ENCODE results near the gene PREX1. TPM values are rescaled to one million over a fixed set of nuclear protein-coding genes. Genes with fewer than 3 reads are reported as not detected.

PREX1 gene
- total and polyA plus RNA-seq, 2 donors (not counting 1 experiment from before 2014, with no cell fraction given) = 1.0 to 3.1 TPM

DNA sequence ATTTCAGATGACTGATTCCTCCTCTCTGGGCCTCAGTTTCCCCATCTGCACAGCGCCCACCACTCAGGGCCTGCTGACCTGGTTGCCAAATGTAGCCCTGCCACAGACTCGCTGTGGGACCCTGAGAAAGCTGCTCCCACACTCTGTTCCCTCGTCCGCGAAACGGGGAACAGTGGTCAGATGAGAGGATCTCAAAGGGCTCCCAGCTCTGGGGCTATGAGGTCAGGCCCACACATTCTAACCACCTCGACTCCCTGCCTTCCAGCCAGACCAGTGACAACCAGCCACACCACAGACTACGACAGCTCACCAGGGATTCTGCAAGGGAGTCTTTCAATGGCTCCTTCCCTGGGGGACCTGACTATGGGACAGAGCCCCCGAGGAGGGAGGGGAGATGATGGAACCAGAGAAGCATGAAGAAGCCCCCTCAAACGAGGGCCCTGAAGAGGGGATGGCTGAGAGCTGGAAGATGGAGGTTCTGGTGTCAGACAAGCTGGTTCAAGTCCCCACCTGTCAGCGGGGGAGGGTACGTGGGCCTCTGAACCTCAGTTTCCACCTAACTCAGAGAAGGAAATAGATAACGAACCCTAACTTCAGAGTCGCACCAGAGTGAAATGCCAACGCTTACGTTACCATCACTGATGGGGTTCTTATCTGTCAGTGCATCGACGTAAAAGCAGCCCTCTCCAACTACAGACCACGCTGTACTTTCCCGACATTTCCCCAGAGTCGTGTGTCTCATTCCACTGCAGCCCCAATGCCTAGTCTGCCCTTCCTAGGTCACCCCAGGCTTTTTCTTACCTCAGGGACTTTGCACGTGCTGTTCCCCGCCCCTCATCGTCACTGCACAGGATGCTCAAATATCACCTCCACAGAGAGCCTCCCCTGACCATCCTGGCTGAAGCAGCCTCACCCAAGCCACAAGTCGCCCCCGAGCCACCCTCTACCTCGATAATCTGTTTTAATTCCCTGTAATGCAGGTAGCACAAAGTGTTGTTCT is 60.5 kb downstream of the PREX1 start:
- H3K4me3 ChIP-seq (replicated peaks in 1 of 4; ENCODE audit: control extremely low read depth in 1 of 4, insufficient read depth in 1 of 4, low read depth in 3 of 4, low read length in 4 of 4) = no peak overlapping the region
- no peaks in the 10 kb centered on the region for H3K9me3 ChIP-seq (ENCODE audit: control insufficient read depth, insufficient read depth, low read depth, low read length)
- no peaks in the 10 kb centered on the region for H3K27me3 ChIP-seq (ENCODE audit: control insufficient read depth, insufficient read depth, low read length)
- no peak overlapping the region for H3K4me2 ChIP-seq (ENCODE audit: extremely low read depth, insufficient read depth, low read length)
- no peaks in the 10 kb centered on the region for H3K36me3 ChIP-seq (ENCODE audit: control insufficient read depth, insufficient read depth, low read length)
- no peaks in the 10 kb centered on the region for H3K4me1 ChIP-seq (ENCODE audit: control insufficient read depth, extremely low read depth, insufficient read depth, low read length)
- H4K20me1 ChIP-seq (ENCODE audit: control insufficient read depth, extremely low read depth, insufficient read depth, low read length) = no peaks in the 10 kb centered on the region
- no peak overlapping the region for H2AFZ ChIP-seq (ENCODE audit: low read length)
- TF ChIP-seq CTCF (conservative IDR thresholded peaks at IDR 0.05 in 1 of 2, IDR thresholded peaks at IDR 0.05 in 1 of 2; ENCODE audit: low read depth in 1 of 2, low read length in 2 of 2) (no peak), EZH2 (IDR thresholded peaks at IDR 0.05; ENCODE audit: low read length, missing control alignments) (no peak)
- no peaks in the 10 kb centered on the region for H3K79me2 ChIP-seq (ENCODE audit: control insufficient read depth, insufficient read depth, low read length)
- no peak overlapping the region for H3K27ac ChIP-seq (ENCODE audit: insufficient read depth, low read length)
- no peak for DNase-seq (ENCODE audit: low read depth in 2 of 2)
- H3K9ac ChIP-seq (ENCODE audit: insufficient read depth, low read length) = no peak overlapping the region

DNA sequence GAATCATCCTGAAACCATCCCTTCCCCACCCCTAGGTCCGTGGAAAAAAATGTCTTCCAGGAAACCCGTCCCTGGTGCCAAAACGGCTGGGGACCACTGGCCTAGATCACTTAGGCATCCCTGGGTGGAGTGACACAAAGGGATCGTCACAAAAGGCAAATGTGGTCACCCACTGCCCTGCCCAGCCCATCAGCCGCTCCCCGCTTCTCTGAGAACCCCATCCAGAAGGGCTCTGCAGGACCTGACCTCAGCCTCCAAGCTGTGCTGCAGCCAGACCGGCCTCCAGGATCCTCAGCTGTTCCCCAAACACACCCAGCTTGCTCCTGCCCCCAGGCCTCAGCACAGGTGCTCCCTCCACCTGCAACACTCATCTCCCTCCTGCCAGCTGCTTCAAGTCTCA is 61.6 kb downstream of the PREX1 start:
- TF ChIP-seq EZH2 (IDR thresholded peaks at IDR 0.05; ENCODE audit: low read length, missing control alignments) = no peak
- Histone ChIP-seq H3K27me3 (ENCODE audit: control insufficient read depth, insufficient read depth, low read length) (no peaks in the 10 kb centered on the region), H3K4me3 (replicated peaks in 1 of 4; ENCODE audit: control extremely low read depth in 1 of 4, insufficient read depth in 1 of 4, low read depth in 3 of 4, low read length in 4 of 4) (no peak overlapping the region), H3K4me2 (ENCODE audit: extremely low read depth, insufficient read depth, low read length) (no peak overlapping the region), H2AFZ (ENCODE audit: low read length) (no peak overlapping the region), H3K36me3 (ENCODE audit: control insufficient read depth, insufficient read depth, low read length) (no peaks in the 10 kb centered on the region), H3K79me2 (ENCODE audit: control insufficient read depth, insufficient read depth, low read length) (no peaks in the 10 kb centered on the region), H3K4me1 (ENCODE audit: control insufficient read depth, extremely low read depth, insufficient read depth, low read length) (no peaks in the 10 kb centered on the region), H3K27ac (ENCODE audit: insufficient read depth, low read length) (no peak overlapping the region), H4K20me1 (ENCODE audit: control insufficient read depth, extremely low read depth, insufficient read depth, low read length) (no peaks in the 10 kb centered on the region), H3K9me3 (ENCODE audit: control insufficient read depth, insufficient read depth, low read depth, low read length) (no peaks in the 10 kb centered on the region), H3K9ac (ENCODE audit: insufficient read depth, low read length) (no peak overlapping the region)
- DNase-seq (ENCODE audit: low read depth in 2 of 2) = no peak

DNA sequence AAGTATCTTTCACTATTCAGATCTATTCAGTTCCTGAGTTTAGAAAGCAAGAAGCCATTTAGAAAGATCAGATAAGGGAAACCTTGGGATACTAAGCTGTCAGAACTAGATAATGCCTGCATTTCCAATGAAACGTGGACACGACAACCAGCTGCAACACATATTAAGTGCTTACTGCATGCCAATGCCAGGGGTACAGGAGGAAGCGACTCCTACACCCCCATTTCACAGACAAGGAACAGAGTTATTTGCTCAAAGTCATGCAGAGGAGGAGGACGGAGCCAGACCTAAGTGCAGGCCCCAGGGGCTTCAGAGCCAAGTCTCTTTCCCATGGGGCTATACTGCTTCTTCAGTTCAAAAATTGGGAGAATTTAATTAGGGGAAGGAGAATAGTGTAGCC is 62.4 kb downstream of the PREX1 start:
- no peak for TF ChIP-seq EZH2 (IDR thresholded peaks at IDR 0.05; ENCODE audit: low read length, missing control alignments)
- no peak for TF ChIP-seq CTCF (conservative IDR thresholded peaks at IDR 0.05 in 1 of 2, IDR thresholded peaks at IDR 0.05 in 1 of 2; ENCODE audit: low read depth in 1 of 2, low read length in 2 of 2)

More for the DNA sequence above, 62.4 kb downstream of the PREX1 start:
- H3K27me3 ChIP-seq (ENCODE audit: control insufficient read depth, insufficient read depth, low read length) = no peaks in the 10 kb centered on the region
- H3K79me2 ChIP-seq (ENCODE audit: control insufficient read depth, insufficient read depth, low read length) = no peaks in the 10 kb centered on the region
- H3K9ac ChIP-seq (ENCODE audit: insufficient read depth, low read length) = no peak overlapping the region
- no peak overlapping the region for H3K4me2 ChIP-seq (ENCODE audit: extremely low read depth, insufficient read depth, low read length)
- H3K4me3 ChIP-seq (replicated peaks in 1 of 4; ENCODE audit: control extremely low read depth in 1 of 4, insufficient read depth in 1 of 4, low read depth in 3 of 4, low read length in 4 of 4) = no peak overlapping the region
- H4K20me1 ChIP-seq (ENCODE audit: control insufficient read depth, extremely low read depth, insufficient read depth, low read length) = no peaks in the 10 kb centered on the region
- no peaks in the 10 kb centered on the region for H3K9me3 ChIP-seq (ENCODE audit: control insufficient read depth, insufficient read depth, low read depth, low read length)
- H2AFZ ChIP-seq (ENCODE audit: low read length) = no peak overlapping the region
- no peaks in the 10 kb centered on the region for H3K4me1 ChIP-seq (ENCODE audit: control insufficient read depth, extremely low read depth, insufficient read depth, low read length)
- DNase-seq (ENCODE audit: low read depth in 2 of 2) = no peak
- no peak overlapping the region for H3K27ac ChIP-seq (ENCODE audit: insufficient read depth, low read length)
- no peaks in the 10 kb centered on the region for H3K36me3 ChIP-seq (ENCODE audit: control insufficient read depth, insufficient read depth, low read length)

Measured in fibroblast of lung (primary cell).